HepG2 (cell line): Measurements from ENCODE around the gene PKD1L1. TPM values are rescaled to one million over a fixed set of nuclear protein-coding genes. Genes with fewer than 3 reads are reported as not detected.
A peak's percentile ranks its signal among the peaks of the same experiment; 100 is the strongest.

Experiments
- CEBPB ChIP-seq: IDR thresholded peaks from 2 replicates; pipeline ENCODE4 v1.6.1; 2011; ENCODE audit warnings: low read depth, low read length, improper control_type of control experiment, borderline replicate concordance
- HOXD1 ChIP-seq: sonication (generic); formaldehyde crosslinking; IDR thresholded peaks from 2 replicates; pipeline ENCODE4 v1.5.0; 2020; ENCODE audit warnings: missing genetic modification reagents
- KDM5A ChIP-seq: fragments of 200-600 bp; sonication (generic); IDR thresholded peaks from 2 replicates; pipeline ENCODE4 v1.7.0; 2018; ENCODE audit warnings: antibody characterized with exemption, mild to moderate bottlenecking, low read length, borderline replicate concordance
- MZF1 ChIP-seq: sonication (generic); formaldehyde crosslinking; IDR thresholded peaks from 2 replicates; pipeline ENCODE4 v1.8.1; 2023; ENCODE audit warnings: mild to moderate bottlenecking, missing genetic modification reagents, borderline replicate concordance
- NFRKB ChIP-seq: fragments of 450-650 bp; IDR thresholded peaks from 2 replicates; pipeline ENCODE4 v1.6.1; 2017
- PAF1 ChIP-seq: IDR thresholded peaks from 2 replicates; pipeline ENCODE4 v1.6.1; 2016; ENCODE audit warnings: missing genetic modification reagents, missing compliant biosample characterization
- RFX5 ChIP-seq: IDR thresholded peaks from 2 replicates; pipeline ENCODE4 v1.6.1; 2011; ENCODE audit warnings: low read depth, low read length, improper control_type of control experiment
- SIN3A ChIP-seq: IDR thresholded peaks from 2 replicates; pipeline ENCODE4 v1.6.1; 2011; ENCODE audit warnings: low read depth, mild to moderate bottlenecking, control low read depth, low read length, borderline replicate concordance
- YY1 ChIP-seq: IDR thresholded peaks from 2 replicates; pipeline ENCODE4 v1.6.1; 2011; ENCODE audit warnings: low read length, low read depth, moderate library complexity, mild to moderate bottlenecking; ENCODE audit not compliant: insufficient read depth, insufficient replicate concordance
- ZFAT ChIP-seq: sonication (generic); formaldehyde crosslinking; conservative IDR thresholded peaks from 2 replicates; pipeline ENCODE4 v1.8.1; 2023; ENCODE audit warnings: missing genetic modification reagents, inconsistent platforms
- ZKSCAN8 ChIP-seq: IDR thresholded peaks from 2 replicates; pipeline ENCODE4 v1.6.1; 2016; ENCODE audit warnings: borderline replicate concordance, missing genetic modification reagents, missing compliant biosample characterization
- ZNF12 ChIP-seq: sonication (generic); formaldehyde crosslinking; IDR thresholded peaks from 2 replicates; pipeline ENCODE4 v1.5.0; 2020; ENCODE audit warnings: missing genetic modification reagents
- ZNF34 ChIP-seq: sonication (generic); formaldehyde crosslinking; IDR thresholded peaks from 2 replicates; pipeline ENCODE4 v1.4.0; 2020; ENCODE audit warnings: mild to moderate bottlenecking, missing genetic modification reagents, borderline replicate concordance
- ZNF354B ChIP-seq: sonication (generic); formaldehyde crosslinking; IDR thresholded peaks from 2 replicates; pipeline ENCODE4 v1.8.0; 2022; ENCODE audit warnings: mild to moderate bottlenecking, missing genetic modification reagents
- ZNF501 ChIP-seq: sonication (generic); formaldehyde crosslinking; IDR thresholded peaks from 2 replicates; pipeline ENCODE4 v1.5.1; 2020; ENCODE audit warnings: mild to moderate bottlenecking, moderate library complexity, missing genetic modification reagents
- ZNF552 ChIP-seq: sonication (generic); formaldehyde crosslinking; IDR thresholded peaks from 2 replicates; pipeline ENCODE4 v1.9.0; 2022; ENCODE audit warnings: missing genetic modification reagents, mild to moderate bottlenecking, borderline replicate concordance
- ZNF577 ChIP-seq: sonication (generic); formaldehyde crosslinking; IDR thresholded peaks from 2 replicates; pipeline ENCODE4 v1.4.0; 2020; ENCODE audit warnings: mild to moderate bottlenecking, low read depth, missing genetic modification reagents, borderline replicate concordance
- ZZZ3 ChIP-seq: sonication (generic); formaldehyde crosslinking; IDR thresholded peaks from 2 replicates; pipeline ENCODE4 v1.4.0; 2020; ENCODE audit warnings: missing genetic modification reagents, mild to moderate bottlenecking, borderline replicate concordance
- polyA plus RNA-seq, 8 experiments: library from polyadenylated mRNA; depleted of rRNA in 3 of 8; stranded (reverse) in 7 of 8; unstranded in 1 of 8; fragments of >200 nt; fragmentation: Illumina TruSeq in 4 of 8; extraction: Trizol in 4 of 8; gene quantifications; 2 replicates each; pipeline versions ENCODE4 v1.2.1 to v1.2.3, GENCODE V29; 2011 to 2016; ENCODE audit warnings: low read depth in 4 of 8, missing spikeins in 1 of 8, mixed read lengths in 1 of 8; ENCODE audit not compliant: insufficient read depth in 1 of 8
- total RNA-seq, 5 experiments: library from RNA; depleted of rRNA; stranded (reverse); fragments of >200 nt; fragmentation: Illumina TruSeq; extraction: Trizol; gene quantifications; 2 replicates each; pipeline ENCODE4 v1.2.3, GENCODE V29; 2016; ENCODE audit warnings: low read depth in 1 of 5
- TF ChIP-seq, protein P1 (sequence below): sonication (generic); formaldehyde crosslinking; IDR thresholded peaks from 2 replicates; pipeline ENCODE4 v1.4.0; 2020; ENCODE audit warnings: missing genetic modification reagents, borderline replicate concordance
- TF ChIP-seq, protein P2 (sequence below): IDR thresholded peaks from 2 replicates; pipeline ENCODE4 v1.6.1; 2016; ENCODE audit warnings: control low read depth
- TF ChIP-seq, protein P3 (sequence below): sonication (generic); formaldehyde crosslinking; IDR thresholded peaks from 2 replicates; pipeline ENCODE4 v1.4.0; 2020; ENCODE audit warnings: missing genetic modification reagents
- TF ChIP-seq, protein P4 (sequence below): IDR thresholded peaks from 2 replicates; pipeline ENCODE4 v1.6.1; 2018; ENCODE audit warnings: missing genetic modification reagents

PKD1L1 gene
- total and polyA plus RNA-seq, 2 of the 13 experiments (the other 11 are each of a cell fraction or from before 2014, with no cell fraction given), result 0.01 TPM; not detected in 1

DNA sequence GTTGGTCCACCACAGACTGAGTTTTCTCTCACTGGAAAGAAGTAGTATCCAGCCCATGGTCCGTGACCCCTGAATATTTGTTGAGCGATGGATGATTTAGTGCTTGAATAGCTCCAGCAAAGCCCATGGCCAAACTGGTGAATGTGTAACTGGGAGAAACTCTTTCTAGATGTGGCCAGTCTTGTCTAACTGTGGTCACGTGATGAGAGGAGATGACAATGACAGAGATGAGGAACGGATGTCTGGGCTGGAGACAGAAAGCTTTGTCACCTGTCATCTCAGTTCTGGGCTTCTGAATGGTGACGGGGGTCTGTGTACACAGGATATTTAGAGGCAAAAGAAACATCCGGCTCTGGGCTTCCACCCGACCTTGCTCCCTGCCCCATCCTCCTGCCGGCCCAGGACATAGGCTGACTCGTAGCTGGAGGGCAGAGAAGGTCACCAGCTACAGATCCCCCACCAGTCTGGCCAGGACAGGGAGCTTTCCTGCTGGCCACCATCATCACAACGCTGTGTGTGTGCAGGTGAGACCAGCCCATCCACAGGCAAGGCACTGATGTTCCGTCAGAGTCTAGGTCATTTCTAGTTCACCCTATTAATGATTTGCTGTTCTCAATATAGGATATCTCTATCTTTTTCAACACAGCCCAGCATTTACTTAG, 213.8 kb downstream of the PKD1L1 start (continued):
- TF ChIP-seq ZNF552 (no peak), KDM5A (no peak), SIN3A (0 out of 2 replicates have a peak, but pooled peaks have one; percentile 41), ZFAT (CRISPR knock-in tag) (no peak), NFRKB (no peak), HOXD1 (CRISPR knock-in tag) (peak; percentile 95), ZNF12 (CRISPR knock-in tag) (no peak; the same call in 1 of the 2 replicates), ZNF501 (CRISPR knock-in tag) (peak; percentile 41), ZNF34 (CRISPR knock-in tag) (no peak), ZZZ3 (CRISPR knock-in tag) (no peak), YY1 (peak; percentile 55), ZKSCAN8 (CRISPR knock-in tag) (peak; percentile 83; the same call in 1 of the 2 replicates), PAF1 (CRISPR knock-in tag) (no peak), RFX5 (no peak), CEBPB (no peak), MZF1 (CRISPR knock-in tag) (no peak; the same call in 1 of the 2 replicates), ZNF577 (no peak), ZNF354B (no peak)
- TF ChIP-seq, protein P1, sequence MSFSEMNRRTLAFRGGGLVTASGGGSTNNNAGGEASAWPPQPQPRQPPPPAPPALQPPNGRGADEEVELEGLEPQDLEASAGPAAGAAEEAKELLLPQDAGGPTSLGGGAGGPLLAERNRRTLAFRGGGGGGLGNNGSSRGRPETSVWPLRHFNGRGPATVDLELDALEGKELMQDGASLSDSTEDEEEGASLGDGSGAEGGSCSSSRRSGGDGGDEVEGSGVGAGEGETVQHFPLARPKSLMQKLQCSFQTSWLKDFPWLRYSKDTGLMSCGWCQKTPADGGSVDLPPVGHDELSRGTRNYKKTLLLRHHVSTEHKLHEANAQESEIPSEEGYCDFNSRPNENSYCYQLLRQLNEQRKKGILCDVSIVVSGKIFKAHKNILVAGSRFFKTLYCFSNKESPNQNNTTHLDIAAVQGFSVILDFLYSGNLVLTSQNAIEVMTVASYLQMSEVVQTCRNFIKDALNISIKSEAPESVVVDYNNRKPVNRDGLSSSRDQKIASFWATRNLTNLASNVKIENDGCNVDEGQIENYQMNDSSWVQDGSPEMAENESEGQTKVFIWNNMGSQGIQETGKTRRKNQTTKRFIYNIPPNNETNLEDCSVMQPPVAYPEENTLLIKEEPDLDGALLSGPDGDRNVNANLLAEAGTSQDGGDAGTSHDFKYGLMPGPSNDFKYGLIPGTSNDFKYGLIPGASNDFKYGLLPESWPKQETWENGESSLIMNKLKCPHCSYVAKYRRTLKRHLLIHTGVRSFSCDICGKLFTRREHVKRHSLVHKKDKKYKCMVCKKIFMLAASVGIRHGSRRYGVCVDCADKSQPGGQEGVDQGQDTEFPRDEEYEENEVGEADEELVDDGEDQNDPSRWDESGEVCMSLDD (CRISPR knock-in tag), result peak; percentile 54; the same call in 1 of the 2 replicates
- TF ChIP-seq, protein P2, sequence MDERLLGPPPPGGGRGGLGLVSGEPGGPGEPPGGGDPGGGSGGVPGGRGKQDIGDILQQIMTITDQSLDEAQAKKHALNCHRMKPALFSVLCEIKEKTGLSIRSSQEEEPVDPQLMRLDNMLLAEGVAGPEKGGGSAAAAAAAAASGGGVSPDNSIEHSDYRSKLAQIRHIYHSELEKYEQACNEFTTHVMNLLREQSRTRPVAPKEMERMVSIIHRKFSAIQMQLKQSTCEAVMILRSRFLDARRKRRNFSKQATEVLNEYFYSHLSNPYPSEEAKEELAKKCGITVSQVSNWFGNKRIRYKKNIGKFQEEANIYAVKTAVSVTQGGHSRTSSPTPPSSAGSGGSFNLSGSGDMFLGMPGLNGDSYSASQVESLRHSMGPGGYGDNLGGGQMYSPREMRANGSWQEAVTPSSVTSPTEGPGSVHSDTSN, result peak; percentile 62
- TF ChIP-seq, protein P3, sequence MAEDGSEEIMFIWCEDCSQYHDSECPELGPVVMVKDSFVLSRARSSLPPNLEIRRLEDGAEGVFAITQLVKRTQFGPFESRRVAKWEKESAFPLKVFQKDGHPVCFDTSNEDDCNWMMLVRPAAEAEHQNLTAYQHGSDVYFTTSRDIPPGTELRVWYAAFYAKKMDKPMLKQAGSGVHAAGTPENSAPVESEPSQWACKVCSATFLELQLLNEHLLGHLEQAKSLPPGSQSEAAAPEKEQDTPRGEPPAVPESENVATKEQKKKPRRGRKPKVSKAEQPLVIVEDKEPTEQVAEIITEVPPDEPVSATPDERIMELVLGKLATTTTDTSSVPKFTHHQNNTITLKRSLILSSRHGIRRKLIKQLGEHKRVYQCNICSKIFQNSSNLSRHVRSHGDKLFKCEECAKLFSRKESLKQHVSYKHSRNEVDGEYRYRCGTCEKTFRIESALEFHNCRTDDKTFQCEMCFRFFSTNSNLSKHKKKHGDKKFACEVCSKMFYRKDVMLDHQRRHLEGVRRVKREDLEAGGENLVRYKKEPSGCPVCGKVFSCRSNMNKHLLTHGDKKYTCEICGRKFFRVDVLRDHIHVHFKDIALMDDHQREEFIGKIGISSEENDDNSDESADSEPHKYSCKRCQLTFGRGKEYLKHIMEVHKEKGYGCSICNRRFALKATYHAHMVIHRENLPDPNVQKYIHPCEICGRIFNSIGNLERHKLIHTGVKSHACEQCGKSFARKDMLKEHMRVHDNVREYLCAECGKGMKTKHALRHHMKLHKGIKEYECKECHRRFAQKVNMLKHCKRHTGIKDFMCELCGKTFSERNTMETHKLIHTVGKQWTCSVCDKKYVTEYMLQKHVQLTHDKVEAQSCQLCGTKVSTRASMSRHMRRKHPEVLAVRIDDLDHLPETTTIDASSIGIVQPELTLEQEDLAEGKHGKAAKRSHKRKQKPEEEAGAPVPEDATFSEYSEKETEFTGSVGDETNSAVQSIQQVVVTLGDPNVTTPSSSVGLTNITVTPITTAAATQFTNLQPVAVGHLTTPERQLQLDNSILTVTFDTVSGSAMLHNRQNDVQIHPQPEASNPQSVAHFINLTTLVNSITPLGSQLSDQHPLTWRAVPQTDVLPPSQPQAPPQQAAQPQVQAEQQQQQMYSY (CRISPR knock-in tag), result no peak
- TF ChIP-seq, protein P4, sequence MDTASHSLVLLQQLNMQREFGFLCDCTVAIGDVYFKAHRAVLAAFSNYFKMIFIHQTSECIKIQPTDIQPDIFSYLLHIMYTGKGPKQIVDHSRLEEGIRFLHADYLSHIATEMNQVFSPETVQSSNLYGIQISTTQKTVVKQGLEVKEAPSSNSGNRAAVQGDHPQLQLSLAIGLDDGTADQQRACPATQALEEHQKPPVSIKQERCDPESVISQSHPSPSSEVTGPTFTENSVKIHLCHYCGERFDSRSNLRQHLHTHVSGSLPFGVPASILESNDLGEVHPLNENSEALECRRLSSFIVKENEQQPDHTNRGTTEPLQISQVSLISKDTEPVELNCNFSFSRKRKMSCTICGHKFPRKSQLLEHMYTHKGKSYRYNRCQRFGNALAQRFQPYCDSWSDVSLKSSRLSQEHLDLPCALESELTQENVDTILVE (CRISPR knock-in tag), result peak; percentile 70; the same call in 1 of the 2 replicates
